BE2C (cell line): Measurements from ENCODE around the gene BNIP3.

Experiments used
- DNase-seq: peaks from one replicate; pipeline ENCODE4 v3.0.0-alpha.2; 2020
- H3K27me3 ChIP-seq: fragments of 250-450 bp; sonication (Bioruptor Pico); 2 replicates; pipeline ENCODE4 v1.5.1; 2020; ENCODE audit warnings: mild to moderate bottlenecking
- H3K36me3 ChIP-seq: fragments of 250-450 bp; sonication (Bioruptor Pico); 2 replicates; pipeline ENCODE4 v1.5.1; 2020; ENCODE audit warnings: mild to moderate bottlenecking
- H3K4me1 ChIP-seq: fragments of 250-450 bp; sonication (Bioruptor Pico); 2 replicates; pipeline ENCODE4 v1.5.1; 2020
- H3K4me3 ChIP-seq: 2 replicates; pipeline ENCODE4 v1.5.1; 2011; ENCODE audit warnings: low read depth, low read length
- H3K9me3 ChIP-seq: fragments of 250-450 bp; sonication (Bioruptor Pico); 2 replicates; pipeline ENCODE4 v1.5.1; 2020
- CTCF ChIP-seq: IDR thresholded peaks from 2 replicates; pipeline ENCODE4 v1.5.1; 2012; ENCODE audit warnings: mild to moderate bottlenecking, low read depth, low read length

Gene BNIP3

GRCh38 chr10:131963350-131963749 lies 18.4 kb downstream of the BNIP3 start:
- DNase-seq, result no peak
- Histone ChIP-seq H3K36me3 (peaks cover 11% of the 10 kb centered on the region), H3K27me3 (no peaks in the 10 kb centered on the region), H3K4me3 (no peak overlapping the region), H3K9me3 (no peaks in the 10 kb centered on the region), H3K4me1 (peaks cover 12% of the 10 kb centered on the region)
- TF ChIP-seq CTCF, result no peak

GRCh38 chr10:131961777-131962662 lies 19.7 kb downstream of the BNIP3 start:
- no peaks in the 10 kb centered on the region for H3K27me3 ChIP-seq
- peaks cover 12% of the 10 kb centered on the region for H3K4me1 ChIP-seq
- peak; percentile 29 for DNase-seq
- H3K9me3 ChIP-seq, result no peaks in the 10 kb centered on the region
- H3K36me3 ChIP-seq, result peaks cover 6% of the 10 kb centered on the region
- no peak for TF ChIP-seq CTCF
- peak overlapping the region; percentile 52 for H3K4me3 ChIP-seq

GRCh38 chr10:131961047-131961776 lies 20.5 kb downstream of the BNIP3 start:
- Histone ChIP-seq H3K27me3 (no peaks in the 10 kb centered on the region), H3K36me3 (peaks cover 3% of the 10 kb centered on the region; the same call in 1 of the 2 replicates), H3K9me3 (no peaks in the 10 kb centered on the region), H3K4me1 (peaks cover 12% of the 10 kb centered on the region), H3K4me3 (no peak overlapping the region; the same call in 1 of the 2 replicates)
- TF ChIP-seq CTCF, result no peak
- DNase-seq, result peak; percentile 45

- H3K4me1 ChIP-seq, result peaks cover 12% of the 10 kb centered on the region
- H3K4me3 ChIP-seq, result no peak overlapping the region
- DNase-seq, result no peak
- TF ChIP-seq CTCF, result no peak
- H3K36me3 ChIP-seq, result peaks cover 9% of the 10 kb centered on the region
- H3K9me3 ChIP-seq, result no peaks in the 10 kb centered on the region
- no peaks in the 10 kb centered on the region for H3K27me3 ChIP-seq
Observed at GRCh38 chr10:131960631-131961046, 21.1 kb downstream of the BNIP3 start.

GRCh38 chr10:131959841-131960240 lies 21.9 kb downstream of the BNIP3 start:
- Histone ChIP-seq H3K9me3 (no peaks in the 10 kb centered on the region), H3K36me3 (peaks cover 15% of the 10 kb centered on the region), H3K4me1 (peaks cover 12% of the 10 kb centered on the region), H3K4me3 (no peak overlapping the region), H3K27me3 (no peaks in the 10 kb centered on the region)
- DNase-seq, result no peak
- no peak for TF ChIP-seq CTCF
